NCI-H2107 treated with DMSO at 0.1 percent for 48 hours (cell line): Measurements from ENCODE around the gene PLSCR4.
"Not testable (repeated sequence)": the region's sequence is repeated elsewhere in the genome, so short reads cannot be mapped to it uniquely, and the experiment has no call there.

Source experiments
- DNase-seq: peaks from one replicate; lab custom pipeline; 2025; ENCODE audit not compliant: unreplicated experiment; lab: John Stamatoyannopoulos, UW

The PLSCR4 gene, protein sequence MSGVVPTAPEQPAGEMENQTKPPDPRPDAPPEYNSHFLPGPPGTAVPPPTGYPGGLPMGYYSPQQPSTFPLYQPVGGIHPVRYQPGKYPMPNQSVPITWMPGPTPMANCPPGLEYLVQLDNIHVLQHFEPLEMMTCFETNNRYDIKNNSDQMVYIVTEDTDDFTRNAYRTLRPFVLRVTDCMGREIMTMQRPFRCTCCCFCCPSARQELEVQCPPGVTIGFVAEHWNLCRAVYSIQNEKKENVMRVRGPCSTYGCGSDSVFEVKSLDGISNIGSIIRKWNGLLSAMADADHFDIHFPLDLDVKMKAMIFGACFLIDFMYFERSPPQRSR

GRCh38 chr3:146250449-146251382, at the start of gene PLSCR4:
PLSCR4 (minus strand) TSS chr3:146251105; CDS start chr3:146222071, 29,034 bp downstream.
- DNase-seq = peak; percentile 16

DNA sequence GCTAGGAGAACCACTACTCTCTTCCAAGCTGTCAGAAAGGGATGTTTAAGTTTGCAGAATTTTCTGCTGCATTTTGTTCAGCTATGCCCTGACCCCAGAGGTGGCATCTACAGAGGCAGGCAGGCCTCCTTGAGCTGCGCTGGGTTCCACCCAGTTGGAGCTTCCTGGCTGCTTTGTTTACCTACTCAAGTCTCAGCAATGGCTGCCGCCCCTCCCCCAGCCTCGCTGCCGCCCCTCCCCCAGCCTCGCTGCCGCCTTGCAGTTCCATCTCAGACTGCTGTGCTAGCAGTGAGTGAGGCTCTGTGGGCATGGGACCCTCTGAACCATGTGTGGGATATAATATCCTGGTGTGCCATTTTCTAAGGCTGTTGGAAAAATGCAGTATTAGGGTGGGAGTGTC, 42.5 kb upstream of the PLSCR4 start:
- not testable (repeated sequence) for DNase-seq

DNA sequence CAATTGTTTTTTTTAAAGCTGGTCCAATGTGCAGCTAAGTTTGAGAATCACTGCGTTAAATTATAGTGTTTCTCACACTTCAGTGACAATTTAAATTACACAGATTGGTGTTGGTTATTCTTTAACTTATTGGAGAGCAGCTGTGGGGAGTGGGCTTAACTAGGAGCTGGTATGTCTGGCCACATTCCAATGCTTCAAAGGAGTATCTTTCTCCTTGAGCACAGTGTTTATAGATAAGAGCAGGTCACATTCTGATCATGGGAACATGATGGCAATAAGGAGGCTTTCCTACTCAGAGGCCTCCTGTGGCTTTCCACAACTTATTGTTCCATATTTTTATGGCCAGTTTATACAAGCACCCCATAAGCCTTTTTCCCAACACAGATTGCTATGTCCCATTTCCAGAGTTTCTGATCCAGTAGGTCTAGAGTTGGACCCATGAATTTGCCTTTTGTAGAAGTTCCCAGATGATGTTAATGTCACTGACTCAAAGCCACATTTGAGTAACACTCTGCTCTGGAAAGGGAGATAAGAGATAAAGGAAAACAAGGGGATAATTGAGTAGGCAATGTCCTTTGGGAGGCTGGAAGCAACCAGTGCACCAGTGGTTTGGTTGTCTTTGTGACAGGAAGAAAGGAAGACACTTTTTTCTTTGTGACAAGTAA, 33.0 kb upstream of the PLSCR4 start:
- no peak for DNase-seq

DNA sequence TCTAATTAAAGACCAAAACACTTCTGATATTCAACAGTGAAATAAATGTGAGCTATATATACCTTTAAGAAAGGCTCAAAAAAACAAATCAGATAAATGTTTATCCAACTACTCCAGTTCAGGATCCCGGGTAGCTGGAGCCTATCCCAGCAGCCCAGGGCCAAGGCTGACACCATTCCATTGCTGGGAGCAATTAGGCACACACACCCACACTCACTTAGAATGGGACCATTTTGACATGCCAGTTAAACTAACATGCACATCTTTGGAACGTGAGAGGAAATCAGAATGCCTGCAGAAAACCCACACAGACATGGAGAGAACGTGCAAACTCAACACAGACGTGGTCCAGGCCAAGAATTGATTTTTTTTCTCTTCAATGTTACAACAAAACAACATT, 30.0 kb upstream of the PLSCR4 start:
- DNase-seq = no peak

DNA sequence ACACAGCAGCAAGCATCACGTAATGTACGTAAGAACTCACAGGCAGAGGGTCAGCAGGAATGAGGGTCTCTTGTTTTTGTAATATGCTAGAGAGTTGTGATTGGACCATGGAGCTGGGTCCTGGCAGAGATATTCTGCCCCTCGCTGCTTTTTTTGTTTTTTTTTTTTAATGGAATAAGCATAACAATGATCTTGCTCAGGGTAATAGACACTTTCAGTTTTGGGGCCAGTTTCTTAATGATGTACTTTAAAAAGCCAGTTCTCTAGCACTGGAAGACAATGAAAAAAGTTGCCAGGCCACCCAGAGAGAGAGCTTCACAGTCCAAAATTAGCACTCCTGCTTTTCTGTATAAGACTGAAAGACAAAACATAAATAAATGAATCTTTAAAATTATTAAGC, 29.0 kb upstream of the PLSCR4 start:
- DNase-seq = no peak

DNA sequence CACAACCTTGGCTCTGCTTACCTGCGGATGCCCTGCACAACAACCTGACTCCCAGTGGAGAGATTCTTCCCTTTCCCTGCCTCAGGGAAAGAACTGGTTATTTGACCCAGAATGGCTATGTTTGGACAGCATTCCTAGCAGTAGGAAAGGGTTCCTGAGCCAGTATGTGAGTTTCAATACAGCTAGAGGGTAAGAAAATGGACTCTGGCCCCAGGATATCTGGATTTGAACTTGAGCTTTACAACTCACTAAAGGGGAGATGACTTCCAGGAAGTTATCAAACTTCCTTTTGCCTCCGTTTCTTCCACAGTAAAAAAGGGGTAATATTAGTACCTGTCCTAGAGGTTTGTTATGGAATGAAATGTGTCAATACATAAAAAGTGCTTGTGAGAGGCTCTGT, 28.1 kb upstream of the PLSCR4 start:
- DNase-seq = no peak

GRCh38 chr3:146277953-146278631, 27.2 kb upstream of the PLSCR4 start:
- DNase-seq = no peak

DNA sequence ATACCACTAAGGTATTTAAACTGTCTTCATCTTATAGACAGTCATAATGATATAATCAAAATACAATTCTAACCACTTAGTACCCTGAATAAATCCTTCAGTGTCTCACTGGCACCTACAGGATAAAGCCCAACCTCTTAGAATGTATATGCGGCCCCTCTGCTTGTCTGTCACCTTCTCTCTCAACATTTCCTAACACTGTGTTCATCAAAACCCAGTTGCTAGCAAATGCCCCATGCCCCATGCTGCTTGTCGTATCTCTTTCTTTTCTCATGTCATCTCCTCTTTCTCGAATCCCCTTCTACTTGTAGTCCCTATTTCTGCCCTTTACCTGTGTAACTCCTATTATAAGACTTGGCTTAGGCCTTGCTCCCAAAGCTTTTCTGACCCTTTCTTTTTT, 24.6 kb upstream of the PLSCR4 start:
- no peak for DNase-seq

- DNase-seq = no peak
These were observed 23.9 kb upstream of the PLSCR4 start for GRCh38 chr3:146274833-146275232.

GRCh38 chr3:146273721-146274407, 23.0 kb upstream of the PLSCR4 start:
- no peak for DNase-seq

DNA sequence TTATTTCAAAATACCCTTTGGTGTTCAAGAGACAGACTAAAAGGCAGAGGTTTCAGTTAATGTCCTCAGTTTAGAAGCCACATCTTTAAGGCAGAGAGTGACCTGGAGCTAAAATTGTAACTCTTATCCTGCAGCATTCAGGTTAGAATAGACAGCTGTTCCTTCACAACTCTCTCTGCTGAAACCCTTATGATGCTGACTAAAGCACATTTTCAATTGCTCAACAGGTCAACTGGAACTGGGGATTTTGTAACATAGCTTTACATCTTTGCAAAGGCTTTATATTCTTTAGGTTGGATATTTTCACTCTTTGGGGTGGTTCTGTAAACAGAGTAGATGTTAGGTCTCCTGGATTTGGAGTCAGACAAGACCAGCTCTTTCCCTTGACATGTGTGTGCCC, 20.3 kb upstream of the PLSCR4 start:
- no peak for DNase-seq

DNA sequence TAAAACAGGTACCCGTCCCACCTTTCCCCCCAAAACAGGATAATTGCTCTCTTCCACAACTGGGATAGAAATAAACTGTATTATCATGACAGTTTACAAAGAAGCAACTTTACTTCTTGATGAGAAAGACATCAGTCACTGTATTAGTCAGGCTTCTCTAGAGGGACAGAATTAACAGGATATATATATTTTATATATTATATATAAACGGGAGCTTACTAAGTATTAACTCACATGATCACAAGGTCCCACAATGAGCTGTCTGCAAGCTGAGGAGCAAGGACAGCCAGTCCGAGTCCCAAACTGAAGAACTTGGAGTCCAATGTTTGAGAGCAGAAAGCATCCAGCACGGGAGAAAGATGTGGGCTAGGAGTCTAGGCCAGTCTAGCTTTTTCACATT, 18.4 kb upstream of the PLSCR4 start:
- no peak for DNase-seq

DNA sequence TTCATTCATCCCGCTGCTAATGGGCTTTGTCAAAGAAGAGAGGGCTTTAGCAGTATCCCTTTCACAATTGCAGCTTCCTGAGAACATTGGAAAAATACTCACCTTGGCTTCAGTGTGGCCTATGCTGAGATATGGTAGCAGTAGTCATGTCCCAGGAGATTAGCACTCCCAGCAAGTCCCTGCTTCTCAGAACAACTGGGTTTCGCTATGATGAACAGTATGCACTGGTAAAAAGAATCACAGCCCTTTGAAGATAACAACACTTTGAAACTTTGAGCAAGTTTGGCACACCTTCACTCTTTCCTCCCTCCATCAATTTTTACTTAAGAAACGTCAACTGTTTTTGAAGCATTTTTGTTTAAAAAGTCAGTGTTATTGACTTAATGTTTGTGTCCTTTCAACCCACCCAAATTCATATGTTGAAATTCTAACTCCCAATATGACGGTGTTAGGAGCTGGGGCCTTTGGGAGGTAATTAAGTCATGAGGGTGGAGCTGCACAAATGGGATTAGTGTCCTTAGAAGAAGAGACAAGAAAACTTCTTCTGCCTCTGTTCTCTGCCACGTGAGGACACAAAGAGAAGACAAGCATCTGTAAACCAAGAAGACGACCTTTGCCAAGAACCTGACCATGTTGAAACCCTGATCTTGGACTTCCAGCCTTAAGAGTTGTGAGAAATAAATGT, 17.8 kb upstream of the PLSCR4 start:
- no peak for DNase-seq

- DNase-seq = no peak
These were observed 14.8 kb upstream of the PLSCR4 start for GRCh38 chr3:146265720-146266119.

DNA sequence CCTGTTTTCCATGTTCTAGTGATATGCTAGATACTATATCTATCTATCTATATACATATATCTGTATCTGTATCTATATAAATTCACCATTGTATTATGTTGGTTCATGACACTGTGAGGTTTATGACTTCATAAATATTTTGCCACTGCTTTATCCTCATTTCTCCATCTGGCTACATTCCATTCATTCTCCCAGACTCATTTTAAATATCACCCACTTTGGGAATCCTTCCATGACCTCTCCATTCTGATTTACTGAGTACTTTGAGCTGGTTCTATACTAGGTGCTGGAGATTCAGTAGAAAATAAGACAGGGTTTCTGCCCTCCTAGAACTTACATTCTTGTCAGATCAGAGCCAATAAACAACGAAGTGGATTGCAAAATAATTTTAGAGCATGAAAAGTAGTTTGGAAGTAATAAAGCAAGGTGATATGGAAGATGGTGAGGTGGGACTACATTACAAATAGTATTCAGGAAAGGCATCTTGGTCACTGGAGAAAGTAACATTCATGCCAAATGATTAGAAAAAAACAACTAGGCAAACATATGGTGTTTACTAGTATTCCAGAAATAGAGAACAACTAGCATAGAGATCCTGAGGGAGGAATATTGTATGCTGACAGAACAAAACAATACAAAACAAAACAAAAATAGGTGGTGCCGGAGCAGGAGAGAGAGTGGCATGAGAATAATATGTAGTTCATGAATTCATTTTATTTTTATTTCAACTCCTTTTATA, 11.6 kb upstream of the PLSCR4 start:
- DNase-seq = no peak

DNA sequence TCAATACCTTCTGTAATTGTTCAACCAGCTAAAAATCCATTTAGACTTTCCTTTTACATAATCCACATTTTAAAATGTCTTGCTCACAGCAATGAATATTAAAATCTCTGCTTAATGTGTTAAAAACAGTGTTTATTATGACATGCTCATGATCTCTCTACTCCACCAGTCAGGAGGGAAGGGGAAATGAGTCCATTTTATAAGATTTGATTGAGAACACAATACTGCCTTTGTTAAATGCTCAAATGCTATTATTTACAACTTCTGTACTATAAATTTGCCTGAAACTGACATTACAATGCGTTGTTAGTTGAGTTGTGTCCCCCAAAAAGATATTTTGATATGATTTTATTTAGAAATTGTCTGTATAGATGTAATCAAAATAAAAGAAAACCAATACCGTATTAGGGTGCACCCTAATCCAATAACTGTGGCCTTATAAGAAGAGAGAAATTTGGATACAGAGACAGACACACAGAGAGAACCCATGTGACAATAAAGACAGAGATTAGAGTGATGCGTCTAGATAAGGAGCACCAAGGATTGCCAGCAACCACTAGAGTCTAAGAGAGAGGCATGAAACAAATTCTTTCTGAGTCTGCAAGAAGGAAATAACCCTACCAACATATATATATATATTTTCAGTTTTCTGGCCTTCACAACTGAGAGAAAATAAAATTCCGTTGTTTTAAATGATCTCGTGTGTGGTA, 9.1 kb upstream of the PLSCR4 start:
- no peak for DNase-seq

GRCh38 chr3:146256851-146257486, 6.1 kb upstream of the PLSCR4 start:
- DNase-seq = no peak

GRCh38 chr3:146252445-146252844, 1.5 kb upstream of the PLSCR4 start:
- DNase-seq = not testable (repeated sequence)
